A172 (cell line): ENCODE results near the gene CINP. TPM values are rescaled to one million over a fixed set of nuclear protein-coding genes. Genes with fewer than 3 reads are reported as not detected.

Experiments used
- DNase-seq: peaks from one replicate; pipeline ENCODE4 v3.0.0-alpha.2; 2015; ENCODE audit warnings: low spot score
- total RNA-seq: library from RNA; depleted of rRNA; stranded (reverse); fragments of >200 nt; shearing (Covaris generic); gene quantifications from 2 replicates; pipeline ENCODE4 v1.2.3, GENCODE V29; 2014; rRNA removed

CINP gene
- total RNA-seq = 47.4 and 51.2 TPM in 2 replicates

GRCh38 chr14:102362545-102363181 lies at the start of gene CINP, which contains the start of gene TECPR2:
Gene CINP, minus strand, starts transcription at chr14:102362890. Its CDS starts 39 bp downstream, at chr14:102362851.
Gene TECPR2, plus strand, starts transcription at chr14:102362941. Its CDS starts 13,781 bp downstream, at chr14:102376722.
- peak; percentile 75 for DNase-seq

DNA sequence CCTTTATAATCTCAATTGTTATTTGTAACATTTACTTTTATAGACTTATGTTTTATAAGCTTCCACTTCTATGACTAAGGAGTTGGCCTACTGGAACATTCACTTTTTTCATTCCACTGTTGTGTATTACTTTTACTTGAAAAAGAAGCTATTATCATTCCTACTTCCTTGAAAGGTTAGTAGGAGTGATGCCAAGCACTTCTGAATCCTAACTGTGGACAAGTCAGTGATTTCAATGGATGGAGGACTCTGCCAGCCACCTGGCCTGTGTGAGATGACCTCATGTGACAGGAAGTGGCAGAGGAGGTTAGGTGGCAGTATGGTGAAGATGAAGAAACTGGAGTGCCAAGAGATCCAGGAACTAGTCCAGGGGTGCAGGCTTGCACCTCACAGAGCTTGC lies 46.0 kb upstream of the CINP start:
- DNase-seq = peak; percentile 13

- no peak for DNase-seq
Observed at GRCh38 chr14:102407258-102407657, 44.6 kb upstream of the CINP start.

- DNase-seq = peak; percentile 0
Observed at GRCh38 chr14:102403028-102403427, 40.3 kb upstream of the CINP start.

GRCh38 chr14:102396521-102396920 lies 33.8 kb upstream of the CINP start:
- DNase-seq = no peak

DNA sequence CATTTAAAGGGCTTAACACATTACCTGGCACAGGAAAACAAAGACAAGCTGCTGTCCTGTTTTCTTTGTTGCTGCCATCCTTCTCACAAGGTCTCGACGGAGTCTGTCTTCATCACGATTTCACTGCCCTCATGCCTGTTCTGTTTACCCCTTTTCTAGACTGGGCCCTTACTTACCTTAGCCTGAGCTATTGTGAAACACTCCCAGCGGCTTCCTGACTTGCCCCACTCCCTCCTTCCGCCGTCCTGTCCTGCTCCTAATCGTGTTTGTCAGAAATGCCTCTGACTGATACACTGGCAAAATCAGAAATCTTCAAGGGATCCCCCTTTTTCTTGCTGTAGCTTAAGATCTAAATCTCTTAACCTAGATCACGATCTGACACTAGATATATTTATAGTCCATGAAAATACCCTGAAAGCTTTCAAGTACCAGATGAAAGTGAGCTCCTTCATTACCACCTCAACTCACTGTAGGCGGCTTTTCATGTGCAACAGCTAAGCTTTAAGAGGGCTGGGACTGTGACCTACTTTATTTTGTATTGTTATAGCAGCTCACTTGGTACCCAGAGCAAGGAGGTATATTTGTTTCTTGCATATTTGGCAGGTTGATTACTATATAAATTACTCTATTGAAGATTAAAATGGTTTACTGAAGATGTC lies 32.2 kb upstream of the CINP start:
- no peak for DNase-seq

DNA sequence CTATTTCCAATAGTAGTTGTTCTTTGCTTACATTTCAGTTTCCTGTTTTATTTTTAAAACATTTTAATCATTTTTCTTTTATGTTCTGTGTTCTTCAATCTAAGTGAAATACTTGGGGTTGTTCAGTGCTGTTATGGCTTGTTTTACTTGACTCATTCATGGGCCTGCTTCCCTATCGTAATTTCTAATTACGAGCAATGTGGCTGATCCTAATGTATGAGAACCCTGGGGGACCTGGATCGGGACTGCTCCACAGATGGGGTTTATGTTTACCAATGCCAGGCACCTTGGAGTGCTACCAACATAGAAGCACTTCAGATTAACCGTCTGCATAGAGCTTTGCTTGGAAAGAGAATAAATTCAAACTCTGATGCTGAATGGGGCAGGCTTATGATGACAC lies 29.8 kb upstream of the CINP start:
- DNase-seq = no peak

GRCh38 chr14:102390064-102390855 lies 27.6 kb upstream of the CINP start:
- DNase-seq = no peak

DNA sequence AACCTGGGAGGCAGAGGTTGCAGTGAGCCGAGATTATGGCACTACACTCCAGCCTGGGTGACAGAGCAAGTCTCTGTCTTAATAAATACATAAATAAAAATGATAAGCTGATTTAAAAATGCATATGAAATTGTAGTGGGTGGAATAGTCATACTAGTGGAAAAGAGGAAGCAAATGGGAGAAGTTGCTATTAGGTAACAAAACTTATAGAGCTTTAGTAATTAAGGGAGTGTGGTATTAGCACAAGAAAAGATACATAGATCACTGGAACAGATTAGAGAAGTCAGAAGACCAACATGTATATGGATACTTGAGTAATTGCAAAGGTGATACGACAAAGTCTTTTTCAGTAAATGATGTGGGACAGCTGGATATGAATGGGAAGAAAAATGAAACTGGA lies 26.6 kb upstream of the CINP start:
- no peak for DNase-seq

- no peak for DNase-seq
Observed at GRCh38 chr14:102387086-102387485, 24.4 kb upstream of the CINP start.

DNA sequence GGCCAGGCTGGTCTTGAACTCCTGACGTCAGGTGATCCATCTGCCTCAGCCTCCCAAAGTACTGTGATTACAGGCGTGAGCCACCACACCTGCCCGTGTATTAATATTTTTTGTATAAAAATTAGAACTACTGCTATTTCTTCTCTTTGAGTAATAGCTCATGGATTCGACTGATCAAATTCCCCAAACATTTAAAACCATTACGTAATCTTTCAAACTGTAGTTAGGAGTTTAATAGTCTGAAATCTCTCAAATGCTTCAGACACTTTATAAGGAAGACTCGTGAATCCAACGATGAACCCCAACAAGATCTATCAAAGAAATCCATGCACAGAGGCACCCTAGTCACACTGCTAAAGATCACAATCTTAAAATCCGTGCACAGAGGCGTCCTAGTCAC lies 16.1 kb upstream of the CINP start:
- DNase-seq = no peak

- DNase-seq = no peak
Observed at GRCh38 chr14:102377696-102378095, 15.0 kb upstream of the CINP start.

- DNase-seq = no peak
Observed at GRCh38 chr14:102375119-102375518, 12.4 kb upstream of the CINP start.

GRCh38 chr14:102374264-102374663 lies 11.6 kb upstream of the CINP start:
- DNase-seq = no peak

DNA sequence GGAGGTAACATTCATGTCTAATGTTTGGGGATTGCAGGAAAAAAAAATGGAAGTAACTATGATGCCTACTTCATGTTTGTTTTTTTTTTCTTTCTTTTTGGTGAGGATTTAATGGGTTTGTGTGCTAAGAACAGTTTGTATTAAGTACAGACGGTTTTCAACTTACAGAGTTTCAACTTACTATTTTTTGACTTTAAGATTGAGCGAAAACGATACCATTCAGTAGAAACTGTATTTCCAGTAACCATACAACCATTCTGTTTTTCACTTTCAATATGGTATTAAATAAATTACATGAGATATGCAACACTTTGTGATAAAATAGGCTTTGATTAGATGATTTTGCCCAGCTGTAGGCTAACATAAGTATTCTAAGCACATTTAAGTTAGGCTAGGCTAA lies 10.4 kb upstream of the CINP start:
- DNase-seq = no peak

- DNase-seq = no peak
Observed at GRCh38 chr14:102371361-102371760, 8.7 kb upstream of the CINP start.

GRCh38 chr14:102370305-102370809 lies 7.7 kb upstream of the CINP start:
- DNase-seq = no peak

- peak; percentile 5 for DNase-seq
Observed at GRCh38 chr14:102363182-102363943, 673 bp upstream of the CINP start.

- DNase-seq = peak; percentile 23
Observed at GRCh38 chr14:102362084-102362483, 606 bp downstream of the CINP start.

DNA sequence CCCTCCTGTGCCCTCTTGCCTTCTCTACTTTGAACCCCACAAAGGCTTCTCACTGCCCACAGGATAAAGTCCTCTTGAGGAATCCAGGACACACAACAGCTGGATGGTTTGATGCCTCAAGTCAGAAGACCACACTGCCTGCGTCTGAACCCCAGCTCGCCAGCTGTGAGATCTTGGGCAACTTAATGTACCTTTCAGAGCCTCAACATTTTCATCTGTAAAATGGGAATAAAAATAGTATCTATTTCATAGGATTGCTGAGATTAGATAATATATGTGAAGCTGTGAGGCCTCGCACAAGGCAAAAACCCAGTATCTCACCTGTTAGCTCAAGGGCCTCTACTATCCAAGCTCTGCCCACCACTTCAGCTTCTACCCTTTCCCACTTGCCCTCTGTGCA lies 2.3 kb downstream of the CINP start:
- no peak for DNase-seq

DNA sequence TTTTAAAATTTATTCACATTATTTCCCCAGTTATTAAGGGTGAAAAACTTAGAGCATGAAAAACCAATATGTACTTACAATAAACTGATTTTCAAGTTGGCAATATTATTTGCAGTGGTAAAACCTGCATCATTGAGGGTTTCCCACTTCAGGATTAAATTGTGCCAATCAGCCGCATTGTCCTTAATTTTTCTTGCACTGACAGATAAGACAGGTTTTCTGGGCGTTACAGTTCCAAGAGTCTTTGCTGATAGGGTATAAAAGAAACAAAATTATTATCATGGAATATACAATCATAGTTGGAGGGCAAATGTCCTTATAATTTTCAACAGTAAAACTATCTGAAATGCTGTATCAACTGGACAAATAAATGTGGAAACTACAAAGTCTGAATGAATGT lies 3.3 kb downstream of the CINP start:
- DNase-seq = no peak

- DNase-seq = no peak
Observed at GRCh38 chr14:102356280-102356679, 6.4 kb downstream of the CINP start.
